PFSK-1 (cell line): ENCODE results near the gene MYCBPAP. TPM values are rescaled to one million over a fixed set of nuclear protein-coding genes. Genes with fewer than 3 reads are reported as not detected.

Experiments
- FOXP2 ChIP-seq: optimal IDR thresholded peaks from 2 replicates; pipeline ENCODE3; 2011; ENCODE audit warnings: borderline replicate concordance, control low read depth, inconsistent platforms; ENCODE audit not compliant: insufficient read depth; ENCODE audit errors: extremely low read length, extremely low read depth
- POLR2AphosphoS5 ChIP-seq: IDR thresholded peaks from 2 replicates; pipeline ENCODE4 v1.6.1; 2012; ENCODE audit warnings: low read depth, mild to moderate bottlenecking, control low read depth, low read length, moderate library complexity
- REST ChIP-seq, 2 experiments: IDR thresholded peaks; 2 replicates each; pipeline versions ENCODE4 v1.6.1 to v1.8.0; 2011 to 2012; ENCODE audit warnings: low read depth in 2 of 2, low read length in 2 of 2, control low read depth in 1 of 2, inconsistent platforms in 1 of 2, mild to moderate bottlenecking in 1 of 2, moderate library complexity in 1 of 2; ENCODE audit not compliant: insufficient read depth in 1 of 2
- SIN3A ChIP-seq: IDR thresholded peaks from 2 replicates; pipeline ENCODE4 v1.6.1; 2012; ENCODE audit warnings: mild to moderate bottlenecking, low read length, moderate library complexity, borderline replicate concordance; ENCODE audit not compliant: insufficient read depth
- TAF1 ChIP-seq: IDR thresholded peaks from 2 replicates; pipeline ENCODE4 v1.6.1; 2012; ENCODE audit warnings: low read length, control low read depth, borderline replicate concordance; ENCODE audit not compliant: insufficient read depth
- polyA plus RNA-seq: library from polyadenylated mRNA; unstranded; fragments of >200 nt; gene quantifications from one replicate; pipeline ENCODE4 v1.2.1, GENCODE V29; 2012; ENCODE audit warnings: low read depth, missing spikeins; ENCODE audit not compliant: insufficient read length

Gene MYCBPAP, protein sequence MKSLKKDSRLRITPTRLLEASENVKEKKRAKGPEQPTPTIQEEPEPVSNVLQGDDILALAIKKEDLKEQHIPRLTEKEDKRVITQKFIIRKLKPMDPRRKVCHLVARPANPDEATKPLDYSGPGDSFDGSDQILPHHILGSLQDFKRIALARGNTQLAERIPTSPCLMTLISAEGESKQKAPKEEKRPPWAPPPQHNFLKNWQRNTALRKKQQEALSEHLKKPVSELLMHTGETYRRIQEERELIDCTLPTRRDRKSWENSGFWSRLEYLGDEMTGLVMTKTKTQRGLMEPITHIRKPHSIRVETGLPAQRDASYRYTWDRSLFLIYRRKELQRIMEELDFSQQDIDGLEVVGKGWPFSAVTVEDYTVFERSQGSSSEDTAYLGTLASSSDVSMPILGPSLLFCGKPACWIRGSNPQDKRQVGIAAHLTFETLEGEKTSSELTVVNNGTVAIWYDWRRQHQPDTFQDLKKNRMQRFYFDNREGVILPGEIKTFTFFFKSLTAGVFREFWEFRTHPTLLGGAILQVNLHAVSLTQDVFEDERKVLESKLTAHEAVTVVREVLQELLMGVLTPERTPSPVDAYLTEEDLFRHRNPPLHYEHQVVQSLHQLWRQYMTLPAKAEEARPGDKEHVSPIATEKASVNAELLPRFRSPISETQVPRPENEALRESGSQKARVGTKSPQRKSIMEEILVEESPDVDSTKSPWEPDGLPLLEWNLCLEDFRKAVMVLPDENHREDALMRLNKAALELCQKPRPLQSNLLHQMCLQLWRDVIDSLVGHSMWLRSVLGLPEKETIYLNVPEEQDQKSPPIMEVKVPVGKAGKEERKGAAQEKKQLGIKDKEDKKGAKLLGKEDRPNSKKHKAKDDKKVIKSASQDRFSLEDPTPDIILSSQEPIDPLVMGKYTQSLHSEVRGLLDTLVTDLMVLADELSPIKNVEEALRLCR
- 0.92 TPM for polyA plus RNA-seq

- TF ChIP-seq TAF1 (no peak), SIN3A (no peak), REST (IDR thresholded peaks at IDR 0.05; ENCODE audit: insufficient read depth in 1 of 2, low read depth in 2 of 2, low read length in 2 of 2) (no peak), FOXP2 (no peak), POLR2AphosphoS5 (no peak)
These were observed at the start of gene MYCBPAP for GRCh38 chr17:50507871-50508572. Gene MYCBPAP (plus strand): TSS chr17:50508439. CDS start chr17:50508675, 236 bp downstream.

DNA sequence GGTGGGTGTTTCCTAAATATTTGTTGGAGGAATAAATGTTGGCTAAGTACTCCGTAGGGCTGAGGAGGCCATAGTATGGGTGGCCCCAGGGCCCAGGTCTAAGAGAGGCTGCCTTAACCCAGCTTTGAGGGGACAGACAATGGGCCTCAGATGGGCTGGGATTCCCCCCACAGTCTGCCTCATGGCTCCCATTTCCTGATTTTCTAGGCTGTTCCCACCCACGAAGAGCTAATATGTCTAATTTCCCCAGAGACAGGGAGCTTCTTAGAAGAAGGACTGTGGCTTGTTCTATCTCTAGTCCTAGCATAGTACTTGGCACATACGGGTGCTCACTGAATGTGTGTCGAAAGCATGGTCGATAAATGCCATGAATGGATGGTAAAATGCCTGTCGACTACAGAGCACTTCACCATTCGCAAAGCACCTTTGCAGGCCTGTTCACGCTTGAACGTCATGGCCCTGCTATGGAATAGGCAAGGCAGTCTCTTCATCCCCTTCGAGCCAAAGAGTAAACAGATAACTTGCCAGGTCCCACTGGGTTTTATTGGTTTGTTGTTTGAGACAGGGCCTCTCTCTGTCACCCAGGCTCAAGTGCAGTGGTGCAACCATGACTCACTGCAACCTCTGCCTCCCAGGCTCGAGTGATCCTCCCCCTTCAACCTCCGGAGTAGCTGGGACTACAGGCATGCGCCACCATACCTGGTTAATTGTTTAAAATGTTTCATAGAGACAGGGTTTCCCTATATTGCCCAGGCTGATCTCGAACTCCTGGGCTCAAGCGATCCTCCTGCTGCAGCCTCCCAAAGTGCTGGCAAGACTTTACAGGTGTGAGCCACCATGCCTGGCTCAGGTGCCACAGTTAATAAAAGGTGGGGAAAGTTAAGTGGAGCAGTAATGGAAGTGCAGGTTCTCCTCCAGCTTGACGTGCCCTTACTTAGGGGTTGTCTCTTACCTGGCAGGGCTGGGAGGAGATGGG, 49.2 kb upstream of the MYCBPAP start:
- TF ChIP-seq SIN3A = no peak
- TF ChIP-seq FOXP2 = no peak
- no peak for TF ChIP-seq TAF1
- TF ChIP-seq POLR2AphosphoS5 = no peak
- TF ChIP-seq REST (IDR thresholded peaks at IDR 0.05; ENCODE audit: insufficient read depth in 1 of 2, low read depth in 2 of 2, low read length in 2 of 2) = no peak

- TF ChIP-seq FOXP2 (no peak), POLR2AphosphoS5 (no peak), TAF1 (no peak), REST (IDR thresholded peaks at IDR 0.05; ENCODE audit: insufficient read depth in 1 of 2, low read depth in 2 of 2, low read length in 2 of 2) (no peak), SIN3A (no peak)
These were observed 48.5 kb upstream of the MYCBPAP start for GRCh38 chr17:50459756-50460155.

DNA sequence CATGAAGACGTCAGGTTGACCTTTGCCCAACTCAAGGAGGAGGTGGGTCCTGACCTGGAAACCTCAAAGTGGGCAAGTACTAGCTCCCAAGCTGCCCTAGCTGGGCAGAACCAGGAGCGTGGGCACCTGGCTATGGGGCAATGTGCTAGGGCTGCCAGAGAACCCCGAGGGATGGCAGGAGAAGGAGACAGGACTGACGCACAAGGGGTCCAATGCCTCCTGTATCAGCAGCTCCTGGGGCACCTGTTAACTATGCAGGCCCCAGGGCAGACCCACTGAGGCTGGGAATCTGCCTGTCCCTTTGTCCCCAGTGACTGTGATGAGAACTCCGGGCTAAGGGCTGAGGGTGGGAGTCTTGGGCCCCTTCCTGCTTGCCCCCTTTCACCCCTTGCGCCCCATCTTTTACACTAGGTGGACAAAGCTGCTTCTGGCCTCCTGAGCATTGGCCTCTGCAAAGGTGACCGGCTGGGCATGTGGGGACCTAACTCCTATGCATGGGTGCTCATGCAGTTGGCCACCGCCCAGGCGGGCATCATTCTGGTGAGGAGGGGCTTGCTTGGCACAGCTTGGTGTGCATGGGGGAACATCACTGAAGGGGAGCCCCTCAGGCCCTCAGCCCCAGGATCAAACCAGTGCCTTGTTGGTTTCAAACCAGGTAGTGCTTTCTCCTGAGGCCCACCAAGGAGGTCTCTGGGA, 47.3 kb upstream of the MYCBPAP start:
- no peak for TF ChIP-seq SIN3A
- no peak for TF ChIP-seq POLR2AphosphoS5
- TF ChIP-seq FOXP2 = no peak
